ENCODE results near the gene SNX3. TPM values are rescaled to one million over a fixed set of nuclear protein-coding genes. Genes with fewer than 3 reads are reported as not detected.
"Not testable (repeated sequence)": the region's sequence is repeated elsewhere in the genome, so short reads cannot be mapped to it uniquely, and the experiment has no call there.

Gene SNX3
- total RNA-seq, 2 experiments from 2014 or later = 75.0 to 81.6 TPM

DNA sequence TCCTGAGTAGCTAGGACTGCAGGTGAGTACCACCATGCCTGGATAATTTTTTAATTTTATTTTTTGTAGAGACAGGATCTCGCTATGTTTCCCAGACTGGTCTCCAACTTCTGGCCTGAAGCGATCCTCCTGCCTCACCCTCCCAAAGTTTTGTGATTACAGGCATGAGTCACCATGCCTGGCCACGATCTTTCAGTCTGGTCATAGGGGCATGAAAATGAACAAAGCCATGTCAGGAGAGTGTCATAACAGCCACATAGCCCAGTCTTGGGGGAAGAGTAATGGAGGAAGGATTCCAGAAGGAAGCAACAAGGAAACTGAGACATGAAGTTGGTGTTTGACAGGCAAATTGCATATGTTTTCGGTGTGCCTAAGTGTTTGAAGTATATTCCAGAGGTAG, 17.0 kb upstream of the SNX3 start:
- Mint-ChIP-seq H3K27me3 (no peaks in the 10 kb centered on the region), H3K9me3 (no peaks in the 10 kb centered on the region), H3K27ac (no peak overlapping the region), H3K4me3 (no peak overlapping the region), H3K36me3 (no peaks in the 10 kb centered on the region), H3K4me1 (no peaks in the 10 kb centered on the region)
- no peak for DNase-seq

DNA sequence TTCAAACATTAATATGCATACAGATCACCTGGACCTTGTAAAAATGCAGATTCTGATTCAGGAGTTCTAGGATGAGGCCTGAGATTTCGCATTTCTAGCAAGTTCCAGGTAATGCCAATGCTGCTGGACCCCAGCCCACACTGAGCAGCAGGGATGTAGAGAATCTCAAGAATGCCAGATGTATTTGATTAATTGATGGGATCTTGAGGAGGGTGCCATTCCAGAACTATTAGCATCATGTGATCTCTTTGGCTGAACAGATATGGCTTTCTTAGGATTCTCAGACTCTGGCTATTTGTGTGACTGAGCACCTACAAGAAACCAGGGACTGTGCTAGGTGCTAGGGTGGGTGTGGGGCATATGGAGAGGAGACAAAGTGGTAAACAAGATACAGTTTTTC, 16.5 kb upstream of the SNX3 start:
- no peaks in the 10 kb centered on the region for H3K4me1 Mint-ChIP-seq
- H3K36me3 Mint-ChIP-seq = no peaks in the 10 kb centered on the region
- DNase-seq = no peak
- no peaks in the 10 kb centered on the region for H3K9me3 Mint-ChIP-seq
- H3K27me3 Mint-ChIP-seq = no peaks in the 10 kb centered on the region
- H3K4me3 Mint-ChIP-seq = no peak overlapping the region
- no peak overlapping the region for H3K27ac Mint-ChIP-seq

DNA sequence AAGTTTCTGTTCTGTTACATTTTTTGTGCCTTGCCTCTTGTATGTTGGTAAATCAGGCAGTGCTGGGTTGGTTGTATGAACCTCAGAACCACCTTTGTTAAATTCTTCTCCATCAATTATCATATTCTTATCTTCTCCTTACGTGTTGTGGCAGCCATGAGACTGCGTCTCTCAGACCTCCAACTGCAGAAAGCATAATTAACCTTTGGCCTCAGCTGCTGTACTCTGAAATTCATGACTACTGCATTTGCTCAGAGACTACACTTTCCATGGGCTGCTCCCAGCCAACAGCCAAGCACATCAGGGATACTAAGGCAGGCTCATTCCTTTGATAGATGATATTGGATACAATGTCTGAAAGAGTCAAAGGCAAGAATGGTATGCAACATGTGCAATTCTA, 15.1 kb upstream of the SNX3 start:
- no peak overlapping the region for H3K27ac Mint-ChIP-seq
- peaks cover 3% of the 10 kb centered on the region for H3K27me3 Mint-ChIP-seq
- H3K36me3 Mint-ChIP-seq = no peaks in the 10 kb centered on the region
- no peak for DNase-seq
- no peaks in the 10 kb centered on the region for H3K4me1 Mint-ChIP-seq
- H3K4me3 Mint-ChIP-seq = no peak overlapping the region
- H3K9me3 Mint-ChIP-seq = no peaks in the 10 kb centered on the region

DNA sequence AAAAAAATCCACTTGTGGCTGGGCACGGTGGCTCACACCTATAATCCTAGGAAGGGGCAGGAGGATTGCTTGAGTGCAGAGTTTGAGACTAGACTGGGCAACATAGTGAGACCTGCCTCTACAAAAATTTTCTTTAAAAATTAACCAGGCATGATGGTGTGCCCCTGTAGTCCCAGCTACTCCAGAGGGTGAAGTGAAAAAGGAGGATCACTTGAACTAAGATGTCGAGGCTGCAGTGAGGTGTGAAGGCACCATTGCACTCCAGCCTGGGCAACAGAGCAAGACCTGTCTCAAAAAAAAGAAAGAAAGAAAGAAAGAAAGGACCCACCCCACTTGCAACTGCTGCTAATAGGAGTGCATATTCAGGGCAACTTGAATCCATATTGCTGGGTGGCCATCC, 13.7 kb upstream of the SNX3 start:
- no peak for DNase-seq
- Mint-ChIP-seq H3K36me3 (no peaks in the 10 kb centered on the region), H3K27ac (no peak overlapping the region)

DNA sequence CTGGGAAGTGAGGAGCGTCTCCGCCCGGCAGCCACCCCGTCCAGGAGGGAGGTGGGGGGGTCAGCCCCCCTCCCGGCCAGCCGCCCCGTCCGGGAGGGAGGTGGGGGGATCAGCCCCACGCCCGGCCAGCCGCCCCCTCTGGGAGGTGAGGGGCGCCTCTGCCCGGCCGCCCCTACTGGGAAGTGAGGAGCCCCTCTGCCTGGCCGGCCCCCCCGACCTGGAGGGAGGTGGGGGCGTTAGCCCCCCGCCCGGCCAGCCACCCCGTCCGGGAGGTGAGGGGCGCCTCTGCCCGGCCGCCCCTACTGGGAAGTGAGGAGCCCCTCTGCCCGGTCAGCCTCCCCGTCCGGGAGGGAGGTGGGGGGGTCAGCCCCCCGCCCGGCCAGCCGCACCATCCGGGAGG, 9.1 kb upstream of the SNX3 start:
- not testable (repeated sequence) for H3K4me1 Mint-ChIP-seq, H3K9me3 Mint-ChIP-seq, H3K27ac Mint-ChIP-seq, H3K27me3 Mint-ChIP-seq, DNase-seq, H3K4me3 Mint-ChIP-seq, H3K36me3 Mint-ChIP-seq

More for the DNA sequence above, 13.7 kb upstream of the SNX3 start:
- no peak overlapping the region for H3K4me3 Mint-ChIP-seq
- peaks cover 3% of the 10 kb centered on the region for H3K27me3 Mint-ChIP-seq
- no peaks in the 10 kb centered on the region for H3K4me1 Mint-ChIP-seq
- H3K9me3 Mint-ChIP-seq = no peaks in the 10 kb centered on the region

DNA sequence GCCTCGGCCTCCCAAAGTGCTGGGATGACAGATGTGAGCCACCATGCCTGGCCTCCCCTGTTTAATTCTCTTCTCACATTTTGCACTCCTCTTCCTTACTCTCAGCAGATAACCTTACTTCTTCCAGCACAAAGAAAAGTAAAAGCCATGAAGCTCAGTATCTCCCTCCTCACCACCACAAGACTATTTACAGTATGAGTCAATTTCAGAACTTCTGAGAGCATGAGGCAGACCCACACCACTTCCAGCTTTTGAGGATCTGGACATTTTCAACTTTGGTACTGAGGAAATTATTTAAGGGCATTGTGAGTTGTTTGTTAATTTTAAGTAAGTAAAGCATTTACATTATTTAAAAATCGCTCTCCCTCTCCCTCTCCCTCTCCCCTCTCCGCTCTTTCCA, 8.0 kb upstream of the SNX3 start:
- H3K9me3 Mint-ChIP-seq = no peaks in the 10 kb centered on the region
- no peak overlapping the region for H3K4me3 Mint-ChIP-seq
- H3K36me3 Mint-ChIP-seq = no peaks in the 10 kb centered on the region
- DNase-seq = no peak
- H3K4me1 Mint-ChIP-seq = no peaks in the 10 kb centered on the region
- H3K27me3 Mint-ChIP-seq = peaks cover 3% of the 10 kb centered on the region
- no peak overlapping the region for H3K27ac Mint-ChIP-seq

DNA sequence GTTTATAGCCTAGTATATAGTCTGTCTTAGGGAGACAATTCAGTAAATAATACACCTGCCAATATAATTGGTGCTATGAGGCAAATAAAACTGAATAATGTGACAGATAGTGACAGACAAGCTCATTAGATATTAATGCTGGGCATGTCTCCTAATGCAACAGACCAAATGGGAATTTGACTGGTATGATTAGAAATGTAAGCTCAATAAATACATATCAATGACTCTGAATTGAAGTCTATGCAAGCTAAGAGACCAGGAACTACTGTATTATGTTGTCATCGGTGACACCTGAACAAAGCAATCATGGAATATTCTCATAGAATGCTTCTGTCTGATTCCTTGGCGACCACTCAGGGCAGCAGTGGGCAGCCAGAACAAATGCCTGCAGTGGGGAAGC, 2.5 kb upstream of the SNX3 start:
- peaks cover 8% of the 10 kb centered on the region for H3K4me1 Mint-ChIP-seq
- H3K36me3 Mint-ChIP-seq = no peaks in the 10 kb centered on the region
- no peak for DNase-seq
- no peak overlapping the region for H3K4me3 Mint-ChIP-seq
- no peaks in the 10 kb centered on the region for H3K27me3 Mint-ChIP-seq
- H3K27ac Mint-ChIP-seq = no peak overlapping the region
- H3K9me3 Mint-ChIP-seq = no peaks in the 10 kb centered on the region

DNA sequence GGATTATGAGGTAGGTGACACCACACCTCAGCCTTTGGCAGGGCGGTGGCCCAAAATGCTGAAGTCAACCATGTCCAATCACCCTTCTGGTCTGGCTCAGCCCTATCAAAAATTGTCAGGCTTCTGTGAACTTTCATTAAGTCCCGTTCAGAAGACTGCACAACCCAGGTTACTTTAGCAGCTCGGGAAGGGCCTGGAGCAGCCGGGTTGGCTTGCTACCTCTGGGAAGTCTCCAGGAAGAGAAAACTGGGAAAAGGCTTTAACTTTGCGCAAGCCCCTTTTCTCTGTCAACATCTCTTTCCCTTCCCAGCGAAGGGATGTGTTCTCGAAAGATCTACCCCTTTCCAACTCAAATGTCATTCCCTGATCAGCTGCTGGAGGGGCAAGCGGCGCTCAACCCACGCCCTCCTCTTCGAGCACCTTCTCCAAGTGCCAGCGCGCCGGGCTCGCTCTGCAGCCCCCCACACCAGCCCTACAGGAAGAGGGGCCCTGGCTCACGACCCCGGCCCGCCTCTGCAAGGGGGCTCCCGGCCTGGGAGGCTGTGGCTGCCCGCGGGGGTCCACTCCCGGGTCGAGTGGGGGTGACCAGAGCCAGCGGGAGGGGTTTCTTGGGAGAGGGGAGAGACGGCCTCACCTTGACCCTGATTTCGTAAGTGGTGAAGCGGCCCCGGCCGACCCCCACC, 573 bp downstream of the SNX3 start:
- Mint-ChIP-seq H3K4me3 (peak overlapping the region; percentile 83), H3K27me3 (no peaks in the 10 kb centered on the region), H3K36me3 (peaks cover 1% of the 10 kb centered on the region), H3K4me1 (peaks cover 15% of the 10 kb centered on the region), H3K9me3 (no peaks in the 10 kb centered on the region), H3K27ac (peak overlapping the region; percentile 78)
- peak; percentile 26 for DNase-seq

DNA sequence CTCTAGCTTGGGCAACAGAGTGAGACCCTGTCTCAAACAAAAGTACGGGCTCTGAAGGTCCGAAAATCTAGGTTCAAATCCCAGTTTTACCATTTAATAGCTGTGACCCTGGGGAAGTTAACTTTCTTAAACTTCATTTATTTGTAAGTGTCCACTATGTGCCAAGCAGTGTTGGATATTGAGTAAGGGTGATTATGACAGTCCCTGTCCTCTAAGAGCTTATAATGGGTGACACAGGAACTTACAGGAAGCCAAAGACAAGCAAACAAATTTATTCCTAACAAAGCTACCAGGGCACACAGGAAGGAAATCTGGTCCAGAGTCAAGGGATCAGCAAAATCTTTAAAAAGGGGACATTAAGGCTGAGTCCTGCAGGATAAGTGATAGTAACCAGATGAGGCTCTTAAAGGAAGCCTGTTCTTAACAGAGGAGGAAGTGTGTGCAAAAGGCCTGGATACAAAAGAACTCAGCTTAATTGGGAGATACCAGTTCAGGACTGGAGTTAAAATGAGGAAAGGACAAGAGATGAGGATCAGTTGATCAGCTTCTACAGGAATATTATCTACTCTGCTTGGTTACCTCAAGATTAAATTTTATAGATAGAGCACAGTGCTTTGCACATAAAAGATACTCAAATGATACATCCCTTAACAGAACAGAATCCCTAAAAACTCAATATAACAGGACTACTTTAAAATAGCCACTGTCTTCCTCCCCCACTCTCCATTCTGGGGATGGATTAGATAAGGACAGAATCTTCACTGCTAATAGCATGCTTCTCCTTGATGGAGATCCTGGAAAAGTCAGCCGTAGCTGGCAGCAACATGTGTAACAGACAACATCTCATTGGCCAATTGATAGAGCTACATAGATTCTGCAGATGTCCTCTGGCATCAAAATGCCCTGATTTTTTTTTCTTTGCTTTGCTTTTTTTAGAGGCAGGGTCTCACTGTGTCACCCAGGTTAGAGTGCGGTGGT, 6.1 kb downstream of the SNX3 start:
- Mint-ChIP-seq H3K27ac (no peak overlapping the region), H3K9me3 (no peaks in the 10 kb centered on the region), H3K27me3 (no peaks in the 10 kb centered on the region), H3K4me3 (no peak overlapping the region), H3K4me1 (peaks cover 47% of the 10 kb centered on the region), H3K36me3 (peaks cover 9% of the 10 kb centered on the region)
- no peak for DNase-seq

DNA sequence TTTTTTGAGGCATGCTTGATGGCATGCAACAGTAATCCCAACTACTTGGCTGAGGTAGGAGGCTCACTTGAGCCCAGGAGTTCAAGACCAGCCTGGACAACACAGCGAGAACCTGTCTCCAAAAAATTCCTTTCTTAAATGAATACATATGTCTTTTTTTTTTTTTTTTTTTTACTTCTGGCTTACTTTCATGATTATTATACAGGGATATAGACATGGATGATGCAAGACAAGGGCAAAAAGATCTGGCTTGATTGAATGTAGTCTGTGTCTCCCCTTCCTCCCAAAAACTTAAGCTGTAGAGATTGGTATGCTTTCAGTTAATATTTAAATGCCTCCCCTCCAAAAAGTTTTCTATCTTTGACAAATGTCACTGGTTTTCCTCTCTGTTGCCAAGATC, 7.6 kb downstream of the SNX3 start:
- H3K4me3 Mint-ChIP-seq = no peak overlapping the region
- peaks cover 14% of the 10 kb centered on the region for H3K36me3 Mint-ChIP-seq
- H3K27me3 Mint-ChIP-seq = no peaks in the 10 kb centered on the region
- DNase-seq = no peak
- peaks cover 48% of the 10 kb centered on the region for H3K4me1 Mint-ChIP-seq
- no peak overlapping the region for H3K27ac Mint-ChIP-seq
- no peaks in the 10 kb centered on the region for H3K9me3 Mint-ChIP-seq

DNA sequence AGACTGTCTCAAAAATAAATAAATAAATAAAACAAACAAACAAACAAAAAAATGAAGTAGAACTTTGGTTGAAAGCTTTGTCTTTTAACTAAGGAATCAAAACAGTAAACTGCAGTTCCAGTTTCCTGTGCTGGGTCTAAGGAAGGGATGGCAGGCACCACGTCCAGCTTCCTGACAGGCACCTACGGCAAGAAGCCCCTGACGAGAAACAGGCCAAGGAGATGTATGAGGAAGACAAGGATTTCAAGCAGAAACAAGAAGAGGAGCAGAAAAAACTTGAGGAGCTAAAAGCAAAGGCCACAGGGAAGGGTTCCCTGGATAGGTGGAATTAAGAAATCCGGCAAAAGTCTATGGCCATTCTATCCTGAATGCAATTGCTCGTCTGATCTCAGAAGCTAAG, 8.8 kb downstream of the SNX3 start:
- Mint-ChIP-seq H3K4me3 (no peak overlapping the region), H3K27me3 (no peaks in the 10 kb centered on the region), H3K9me3 (no peaks in the 10 kb centered on the region), H3K27ac (no peak overlapping the region), H3K36me3 (peaks cover 23% of the 10 kb centered on the region), H3K4me1 (peaks cover 54% of the 10 kb centered on the region)
- DNase-seq = no peak

DNA sequence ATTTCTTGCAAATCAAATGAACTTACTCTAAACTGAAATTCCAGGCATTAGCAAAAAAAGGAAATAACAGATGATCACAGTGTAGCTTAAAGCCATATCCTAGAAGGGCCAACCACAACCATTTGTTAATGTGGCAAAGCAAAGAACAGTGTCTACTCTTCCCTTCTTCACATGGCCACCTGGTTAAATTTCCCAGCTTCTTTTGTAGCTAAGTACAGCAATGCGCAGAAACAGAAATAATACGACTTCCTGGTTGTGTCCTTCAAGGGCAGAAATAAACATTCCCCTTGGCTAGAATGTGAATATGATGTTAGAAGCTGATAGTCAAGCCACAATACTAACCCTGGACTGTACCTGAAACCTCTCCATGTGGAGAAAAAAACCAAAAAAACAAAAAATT, 9.6 kb downstream of the SNX3 start:
- Mint-ChIP-seq H3K27ac (no peak overlapping the region), H3K4me1 (peaks cover 51% of the 10 kb centered on the region), H3K36me3 (peaks cover 25% of the 10 kb centered on the region), H3K9me3 (no peaks in the 10 kb centered on the region), H3K27me3 (no peaks in the 10 kb centered on the region), H3K4me3 (no peak overlapping the region)
- no peak for DNase-seq

DNA sequence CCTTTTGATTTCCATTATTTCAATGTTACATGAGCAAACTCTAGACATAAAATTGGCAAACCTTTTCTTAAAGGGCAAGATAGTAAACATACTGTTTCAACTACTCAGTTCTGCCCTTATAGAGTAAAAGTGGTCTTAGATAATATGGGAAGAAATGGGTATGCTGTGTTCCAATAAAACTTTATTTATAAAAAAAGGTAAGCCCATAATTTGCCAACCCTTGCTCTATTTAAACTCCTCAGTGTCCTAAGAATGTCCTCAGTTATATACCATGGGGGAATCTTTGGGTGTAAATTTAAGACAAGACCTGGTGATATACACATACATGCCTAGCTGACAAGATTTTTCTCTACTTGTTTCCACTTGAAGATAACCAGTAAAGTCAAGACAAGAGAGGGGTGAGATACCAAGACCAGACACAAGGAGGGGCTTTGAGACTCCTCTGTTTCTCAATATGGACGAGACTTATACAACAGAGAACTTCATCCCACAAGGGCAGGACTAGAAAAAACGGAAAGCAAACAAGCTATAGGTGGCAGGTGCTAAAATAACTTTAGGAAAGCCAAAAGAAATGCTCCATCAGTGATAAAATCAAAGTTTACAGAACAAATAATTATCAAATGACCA, 10.5 kb downstream of the SNX3 start:
- Mint-ChIP-seq H3K36me3 (peaks cover 32% of the 10 kb centered on the region), H3K4me1 (peaks cover 50% of the 10 kb centered on the region), H3K27me3 (no peaks in the 10 kb centered on the region), H3K4me3 (no peak overlapping the region), H3K27ac (no peak overlapping the region), H3K9me3 (peaks cover 6% of the 10 kb centered on the region)
- no peak for DNase-seq

DNA sequence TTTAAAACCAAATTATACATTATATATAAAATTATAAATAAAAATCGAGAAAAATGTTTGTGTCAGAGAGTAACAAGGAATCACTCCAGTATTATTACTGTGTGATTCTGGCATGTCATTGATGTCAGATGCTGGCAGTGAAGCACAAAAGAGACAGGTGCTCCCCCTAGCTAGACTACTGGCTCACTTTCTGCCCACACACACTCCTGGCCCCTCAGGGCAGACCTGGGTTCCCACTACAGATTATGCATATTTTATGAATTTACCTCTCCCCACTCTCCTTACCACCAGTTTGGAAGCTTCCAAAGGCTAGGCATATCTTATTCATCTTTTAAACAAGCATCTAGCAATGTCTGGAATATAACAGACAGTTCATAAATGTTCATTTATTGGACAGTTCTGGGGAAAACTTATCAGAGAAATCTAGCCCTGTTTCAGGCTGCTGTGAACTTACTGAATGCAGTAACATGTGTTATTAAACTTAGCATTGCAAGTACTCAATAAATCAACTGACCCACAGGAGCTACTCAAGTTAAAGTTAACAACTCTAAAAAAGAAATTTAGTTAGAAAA, 12.8 kb downstream of the SNX3 start:
- H3K4me1 Mint-ChIP-seq = peaks cover 41% of the 10 kb centered on the region

DNA sequence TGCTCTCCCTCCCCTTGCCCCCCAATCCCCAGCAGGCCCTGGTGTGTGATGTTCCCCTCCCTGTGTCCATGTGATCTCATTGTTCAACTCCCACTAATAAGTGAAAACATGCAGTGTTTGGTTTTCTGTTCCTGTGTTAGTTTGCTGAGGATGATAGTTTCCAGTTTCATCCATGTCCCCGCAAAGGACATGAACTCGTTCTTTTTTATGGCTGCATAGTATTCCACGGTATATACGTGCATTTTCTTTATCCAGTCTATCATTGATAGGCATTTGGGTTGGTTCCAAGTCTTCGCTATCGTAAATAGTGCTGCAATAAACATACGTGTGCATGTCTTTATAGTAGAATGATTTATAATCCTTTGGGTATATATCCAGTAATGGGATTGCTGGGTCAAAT, 15.7 kb downstream of the SNX3 start:
- H3K9me3 Mint-ChIP-seq = peaks cover 20% of the 10 kb centered on the region
- peaks cover 69% of the 10 kb centered on the region for H3K36me3 Mint-ChIP-seq
- H3K4me1 Mint-ChIP-seq = peaks cover 27% of the 10 kb centered on the region
- H3K27ac Mint-ChIP-seq, H3K27me3 Mint-ChIP-seq, DNase-seq, H3K4me3 Mint-ChIP-seq: not testable (repeated sequence)

More for the DNA sequence above, 12.8 kb downstream of the SNX3 start:
- Mint-ChIP-seq H3K27ac (peak overlapping the region; percentile 3), H3K36me3 (peaks cover 50% of the 10 kb centered on the region), H3K4me3 (no peak overlapping the region), H3K9me3 (peaks cover 9% of the 10 kb centered on the region), H3K27me3 (no peaks in the 10 kb centered on the region)
- DNase-seq = no peak
